GM21825 (cell line): ENCODE results near the gene MARCHF3.
"Not testable (repeated sequence)": the region's sequence is repeated elsewhere in the genome, so short reads cannot be mapped to it uniquely, and the experiment has no call there.

Source experiments
- ATAC-seq: cut with Tn5 transposase; IDR thresholded peaks from one replicate; pipeline ENCODE4 v1.9.1; 2021; ENCODE audit warnings: mild to moderate bottlenecking, moderate library complexity; ENCODE audit not compliant: unreplicated experiment

The MARCHF3 gene

GRCh38 chr5:127051591-127051990 is 21.2 kb upstream of the MARCHF3 start:
- ATAC-seq = no peak

- no peak for ATAC-seq
These were observed 16.1 kb upstream of the MARCHF3 start for GRCh38 chr5:127046343-127047072.

- no peak for ATAC-seq
These were observed 12.2 kb upstream of the MARCHF3 start for GRCh38 chr5:127042593-127042992.

GRCh38 chr5:127041571-127041970 is 11.2 kb upstream of the MARCHF3 start:
- ATAC-seq = no peak

- ATAC-seq = no peak
These were observed 10.6 kb upstream of the MARCHF3 start for GRCh38 chr5:127040796-127041520.

- ATAC-seq = no peak
These were observed 8.2 kb upstream of the MARCHF3 start for GRCh38 chr5:127038550-127038949.

GRCh38 chr5:127031863-127032232 is 1.5 kb upstream of the MARCHF3 start:
- ATAC-seq = no peak

- no peak for ATAC-seq
These were observed 947 bp upstream of the MARCHF3 start for GRCh38 chr5:127031147-127031862.

- no peak for ATAC-seq
These were observed 638 bp downstream of the MARCHF3 start for GRCh38 chr5:127029581-127030258.

- ATAC-seq = no peak
These were observed 1.4 kb downstream of the MARCHF3 start for GRCh38 chr5:127028822-127029457.

- ATAC-seq = no peak
These were observed 2.8 kb downstream of the MARCHF3 start for GRCh38 chr5:127027539-127027938.

- ATAC-seq = no peak
These were observed 4.2 kb downstream of the MARCHF3 start for GRCh38 chr5:127026166-127026565.

GRCh38 chr5:127025467-127025866 is 4.9 kb downstream of the MARCHF3 start:
- no peak for ATAC-seq

GRCh38 chr5:127024821-127025220 is 5.5 kb downstream of the MARCHF3 start:
- ATAC-seq = no peak

GRCh38 chr5:127023552-127024191 is 6.7 kb downstream of the MARCHF3 start:
- ATAC-seq = not testable (repeated sequence)

GRCh38 chr5:127022846-127023245 is 7.5 kb downstream of the MARCHF3 start:
- ATAC-seq = no peak

GRCh38 chr5:127019928-127020327 is 10.4 kb downstream of the MARCHF3 start:
- no peak for ATAC-seq

GRCh38 chr5:127016722-127017121 is 13.6 kb downstream of the MARCHF3 start:
- not testable (repeated sequence) for ATAC-seq

- no peak for ATAC-seq
These were observed 14.6 kb downstream of the MARCHF3 start for GRCh38 chr5:127015716-127016115.

GRCh38 chr5:127014573-127014972 is 15.8 kb downstream of the MARCHF3 start:
- ATAC-seq = no peak
